ENCODE measurements around the gene DDIT3.

DNA sequence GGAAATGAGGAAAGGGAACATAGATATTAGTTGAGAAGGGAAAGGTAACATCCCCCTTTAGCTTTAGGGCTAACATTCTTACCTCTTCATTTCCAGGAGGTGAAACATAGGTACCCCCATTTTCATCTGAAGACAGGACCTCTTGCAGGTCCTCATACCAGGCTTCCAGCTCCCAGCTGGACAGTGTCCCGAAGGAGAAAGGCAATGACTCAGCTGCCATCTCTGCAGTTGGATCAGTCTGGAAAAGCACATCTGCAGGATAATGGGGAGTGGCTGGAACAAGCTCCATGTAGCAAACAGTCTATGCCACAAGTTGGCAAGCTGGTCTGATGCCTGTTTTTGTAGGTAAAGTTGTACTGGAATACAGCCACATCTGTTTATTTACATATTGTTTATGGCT lies 3.1 kb downstream of the DDIT3 start:
- TF ChIP-seq POLR2A (IDR thresholded peaks at IDR 0.05): no peak
- TF ChIP-seq CTCF (IDR thresholded peaks at IDR 0.05): no peak
